ENCODE measurements around the gene NSRP1.
"Not testable (repeated sequence)": the region's sequence is repeated elsewhere in the genome, so short reads cannot be mapped to it uniquely, and the experiment has no call there.

NSRP1 gene

DNA sequence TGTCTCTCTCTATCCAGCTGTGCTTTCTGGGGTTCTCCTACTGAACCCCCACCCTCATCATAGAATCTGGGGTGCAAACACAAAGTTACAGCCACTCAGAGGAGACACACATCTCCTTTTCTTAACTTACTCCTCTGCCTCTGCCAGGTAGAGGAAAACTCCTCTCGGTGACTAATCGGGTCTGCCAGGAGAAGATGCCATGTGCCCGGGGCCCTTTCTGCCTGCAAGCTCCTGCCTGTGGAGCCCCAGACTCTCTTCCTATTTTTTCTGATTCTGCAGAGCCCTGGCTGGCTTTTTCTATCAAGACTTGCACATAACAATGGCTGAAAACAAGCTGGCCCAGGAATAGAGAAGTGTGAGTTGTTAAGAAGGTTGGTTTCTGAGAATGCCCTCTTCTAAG, 108.5 kb downstream of the NSRP1 start:
- no peak for DNase-seq

DNA sequence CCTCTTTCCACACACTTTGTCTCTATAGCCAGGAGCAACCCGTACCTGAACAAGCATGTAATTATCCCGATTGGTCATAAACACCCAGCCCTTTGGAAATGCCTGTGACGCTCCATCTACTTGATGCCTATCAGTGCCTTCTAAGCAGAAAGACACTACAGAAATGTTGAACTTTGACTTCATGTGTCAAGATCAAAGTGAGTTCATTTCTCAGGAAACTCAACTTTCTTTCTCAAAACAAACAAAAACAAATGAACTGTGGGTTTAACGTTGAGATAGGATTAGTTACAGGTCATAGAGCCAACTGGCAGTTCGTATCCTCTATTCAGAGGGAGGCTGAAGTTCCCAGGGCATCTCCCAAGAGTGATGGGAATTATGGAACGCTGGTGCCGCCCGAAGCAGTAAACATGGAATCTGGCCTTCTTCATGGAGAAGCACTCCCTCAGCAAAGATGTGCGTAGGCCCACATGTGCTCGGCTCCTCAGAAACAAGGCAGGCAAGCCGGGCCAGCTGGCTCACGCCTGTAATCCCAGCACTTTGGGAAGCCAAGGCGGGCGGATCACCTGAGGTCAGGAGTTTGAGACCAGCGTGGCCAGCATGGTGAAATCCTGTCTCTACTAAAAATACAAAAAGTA, 109.4 kb downstream of the NSRP1 start:
- no peak for DNase-seq

DNA sequence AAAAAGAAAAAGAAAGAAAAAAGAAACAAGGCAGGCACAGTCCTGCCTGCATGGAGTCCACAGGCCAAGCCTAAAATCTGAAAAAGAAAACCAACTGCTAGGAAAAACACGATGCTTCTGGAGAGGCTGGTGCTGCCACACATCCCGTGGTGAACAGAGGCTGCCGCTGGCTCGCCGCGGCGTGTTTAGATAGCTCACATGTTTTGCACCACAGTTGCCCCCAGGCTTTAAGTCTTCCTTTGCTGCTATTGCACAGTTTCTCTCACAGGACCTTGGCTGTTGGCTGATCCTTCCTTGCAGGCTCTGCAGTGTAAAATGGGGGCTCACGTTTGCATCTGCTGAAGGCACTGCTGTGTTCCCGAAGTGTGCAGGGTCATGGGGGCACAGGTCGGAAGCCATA, 110.3 kb downstream of the NSRP1 start:
- no peak for DNase-seq

DNA sequence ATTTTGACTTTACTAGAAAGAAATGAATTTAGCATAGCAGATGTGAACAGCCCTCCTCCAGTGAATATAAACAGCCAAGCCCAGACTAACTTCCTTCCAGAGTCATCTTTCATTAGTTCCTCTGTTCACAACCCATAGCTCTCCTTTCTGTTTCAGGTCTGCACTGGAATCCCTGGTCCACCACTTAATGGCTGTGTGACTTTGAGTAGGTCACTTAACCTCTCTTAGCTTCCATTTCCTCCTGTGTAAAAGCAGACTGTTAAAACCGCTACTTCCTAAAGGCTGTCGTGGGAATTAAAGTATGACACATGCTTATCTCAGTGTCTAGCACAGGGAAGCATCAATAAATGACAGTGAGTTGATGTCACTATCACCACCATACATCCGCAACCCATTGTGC, 111.4 kb downstream of the NSRP1 start:
- no peak for DNase-seq

DNA sequence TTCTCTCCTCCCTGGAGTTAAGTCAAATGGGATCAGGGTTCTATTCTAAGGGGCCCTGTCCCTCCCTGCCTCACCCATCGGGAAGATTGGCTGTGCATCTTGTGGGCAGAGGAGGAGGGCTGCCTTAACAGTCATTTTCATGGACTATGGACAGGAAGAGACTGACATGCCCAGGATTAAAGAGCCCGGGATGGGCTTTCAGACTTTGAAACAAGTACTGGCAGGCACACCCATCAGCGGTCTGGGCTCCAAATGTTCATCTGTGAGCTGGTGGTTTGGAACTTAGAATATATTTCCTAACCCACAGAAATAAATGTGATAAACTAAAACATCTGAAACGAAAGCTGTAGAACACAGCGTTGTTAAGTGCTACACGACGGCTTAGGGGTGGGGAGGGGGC, 112.4 kb downstream of the NSRP1 start:
- DNase-seq = no peak

DNA sequence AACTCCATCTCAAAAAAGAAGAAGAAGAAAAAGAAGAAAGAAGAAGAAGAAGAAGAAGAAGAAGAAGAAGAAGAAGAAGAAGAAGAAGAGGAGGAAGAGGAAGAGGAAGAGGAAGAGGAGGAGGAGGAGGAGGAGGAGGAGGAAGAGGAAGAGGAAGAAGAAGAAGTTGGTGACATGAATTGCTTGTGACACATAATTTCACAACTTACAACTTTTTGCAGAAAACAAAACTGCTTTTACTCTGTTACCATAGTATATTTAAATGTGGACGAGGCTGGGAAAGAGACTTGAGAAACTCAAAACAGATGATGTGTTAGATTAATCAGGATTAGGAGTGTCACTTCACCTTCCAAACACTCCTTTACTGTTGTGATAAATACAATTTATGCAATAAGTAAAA, 113.4 kb downstream of the NSRP1 start:
- DNase-seq = not testable (repeated sequence)

DNA sequence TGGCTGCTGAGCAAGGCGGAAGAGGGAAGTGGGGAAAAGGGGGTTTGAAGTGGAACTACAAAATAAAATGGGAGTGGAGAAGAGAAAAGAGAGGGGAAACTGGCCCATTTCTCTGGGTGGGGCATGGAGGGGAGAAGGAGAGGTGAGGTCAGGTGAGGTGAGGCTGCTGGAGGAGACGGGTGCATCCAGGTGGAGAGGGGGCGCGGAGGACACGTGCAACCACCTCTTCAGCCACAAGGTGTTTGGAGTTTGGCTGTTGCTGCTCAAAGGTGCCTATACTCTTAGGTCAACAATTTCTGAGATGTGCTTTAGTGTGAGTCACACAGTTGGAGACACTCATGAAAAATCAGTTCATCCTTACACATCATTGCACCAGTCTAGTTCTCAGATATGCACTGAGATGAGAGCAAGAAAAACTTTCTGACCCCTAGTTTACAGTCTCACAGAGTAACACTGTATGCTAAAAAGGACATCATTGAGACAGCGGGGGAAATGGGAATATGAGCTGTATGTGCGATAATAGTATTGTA, 114.0 kb downstream of the NSRP1 start:
- DNase-seq = no peak

DNA sequence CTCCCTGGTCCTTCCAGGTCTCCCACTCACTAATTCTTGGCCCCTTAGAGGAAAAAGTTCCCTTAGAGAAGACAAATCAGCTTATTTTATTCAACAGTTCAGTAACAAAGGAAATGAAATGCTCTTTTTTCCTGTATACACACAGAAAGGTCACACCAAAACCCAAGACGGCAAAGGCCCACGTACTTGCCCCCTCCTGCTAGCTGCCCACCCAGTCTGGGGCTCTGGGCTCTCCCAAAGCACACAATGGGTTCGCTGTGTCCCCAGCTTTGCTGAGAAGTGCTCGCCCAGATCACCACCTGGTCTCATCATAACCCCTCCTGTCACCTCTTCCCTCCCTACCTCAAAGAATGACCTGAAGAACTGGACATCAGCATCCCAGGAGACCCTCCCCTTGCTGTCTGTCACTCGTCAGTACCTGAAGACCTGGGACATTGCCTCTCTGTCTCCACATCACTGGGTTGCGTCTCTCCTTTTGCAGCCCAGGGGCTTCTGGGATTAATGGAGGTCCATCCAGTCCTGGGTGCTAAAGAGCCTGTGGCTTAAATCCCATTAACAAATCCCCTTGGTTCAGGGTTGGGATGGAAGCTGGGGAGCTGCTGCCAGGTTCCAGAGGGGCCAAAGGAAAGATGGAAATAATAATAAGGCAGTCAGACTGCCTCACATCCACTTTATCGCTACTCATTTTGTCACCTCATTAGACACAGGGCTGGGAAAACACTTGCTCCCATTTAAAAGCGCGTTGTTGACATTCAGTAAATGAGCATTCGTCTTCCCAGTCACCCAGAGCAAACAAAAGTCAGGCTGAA, 115.6 kb downstream of the NSRP1 start:
- no peak for DNase-seq

DNA sequence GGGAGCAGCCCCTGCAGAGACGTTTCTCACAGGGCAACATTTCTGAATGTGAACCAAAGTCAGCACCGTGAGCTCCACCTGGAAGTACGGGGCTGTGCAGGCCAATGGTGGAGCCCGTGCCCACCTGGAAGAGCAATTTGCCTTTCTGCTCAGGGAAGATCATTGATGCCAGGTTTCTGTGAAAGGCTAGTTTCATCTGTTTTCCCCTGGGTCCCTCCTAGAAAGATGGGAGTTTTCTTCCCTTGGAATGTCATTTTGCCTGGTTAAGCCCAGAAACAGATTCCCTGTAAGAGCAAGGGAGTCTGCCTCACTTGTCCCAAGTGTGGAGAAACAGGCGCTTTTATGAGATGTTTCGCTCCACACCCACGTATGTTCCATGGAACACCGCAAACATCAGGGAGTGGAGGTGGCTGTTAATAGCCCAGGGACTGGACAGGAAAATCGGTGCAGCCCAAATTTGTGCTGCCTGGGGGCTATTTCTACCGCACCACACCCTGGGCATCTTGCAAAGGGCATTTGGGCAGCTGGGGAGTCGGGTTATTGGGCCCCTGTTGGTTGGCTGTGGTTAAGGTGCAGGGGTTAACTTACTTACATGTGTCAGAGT, 116.3 kb downstream of the NSRP1 start:
- no peak for DNase-seq

DNA sequence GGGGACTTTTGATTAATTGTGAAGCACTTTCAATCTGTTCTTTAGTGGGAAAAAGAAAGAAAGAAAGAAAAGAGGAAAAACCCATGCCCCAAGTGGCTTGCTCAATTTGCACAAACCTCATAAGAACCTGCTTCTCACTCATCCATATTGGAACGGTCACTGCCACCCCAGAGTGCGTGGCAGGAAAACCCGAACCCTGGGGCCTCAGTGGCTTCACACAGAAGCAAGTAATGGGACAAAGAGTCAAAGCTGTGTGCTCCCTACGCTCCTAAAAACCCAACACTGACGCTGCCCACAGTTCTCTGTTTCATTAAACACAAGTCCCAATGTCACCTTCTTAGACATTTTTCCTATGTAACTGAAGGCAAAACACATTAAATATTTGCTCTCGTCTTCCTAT, 117.7 kb downstream of the NSRP1 start:
- no peak for DNase-seq

DNA sequence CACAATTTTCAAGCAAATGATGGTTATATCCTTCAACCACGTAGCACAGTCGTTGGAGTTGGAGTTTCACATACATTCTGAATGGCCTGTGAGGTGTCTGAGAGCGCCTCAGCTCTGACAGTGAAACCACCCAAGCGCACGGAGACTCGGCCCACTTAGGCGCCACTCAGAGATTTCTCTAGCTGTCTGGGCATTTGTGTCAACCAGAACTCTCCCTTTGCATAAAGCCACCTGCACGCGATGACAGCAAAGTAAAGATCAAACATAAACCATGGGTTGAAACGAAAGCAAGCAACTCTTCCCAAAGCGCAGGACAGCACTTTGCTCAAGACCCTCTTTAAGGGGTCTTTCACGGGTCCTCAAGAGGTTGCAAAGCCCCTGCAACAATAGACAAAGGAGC, 118.3 kb downstream of the NSRP1 start:
- DNase-seq = no peak

DNA sequence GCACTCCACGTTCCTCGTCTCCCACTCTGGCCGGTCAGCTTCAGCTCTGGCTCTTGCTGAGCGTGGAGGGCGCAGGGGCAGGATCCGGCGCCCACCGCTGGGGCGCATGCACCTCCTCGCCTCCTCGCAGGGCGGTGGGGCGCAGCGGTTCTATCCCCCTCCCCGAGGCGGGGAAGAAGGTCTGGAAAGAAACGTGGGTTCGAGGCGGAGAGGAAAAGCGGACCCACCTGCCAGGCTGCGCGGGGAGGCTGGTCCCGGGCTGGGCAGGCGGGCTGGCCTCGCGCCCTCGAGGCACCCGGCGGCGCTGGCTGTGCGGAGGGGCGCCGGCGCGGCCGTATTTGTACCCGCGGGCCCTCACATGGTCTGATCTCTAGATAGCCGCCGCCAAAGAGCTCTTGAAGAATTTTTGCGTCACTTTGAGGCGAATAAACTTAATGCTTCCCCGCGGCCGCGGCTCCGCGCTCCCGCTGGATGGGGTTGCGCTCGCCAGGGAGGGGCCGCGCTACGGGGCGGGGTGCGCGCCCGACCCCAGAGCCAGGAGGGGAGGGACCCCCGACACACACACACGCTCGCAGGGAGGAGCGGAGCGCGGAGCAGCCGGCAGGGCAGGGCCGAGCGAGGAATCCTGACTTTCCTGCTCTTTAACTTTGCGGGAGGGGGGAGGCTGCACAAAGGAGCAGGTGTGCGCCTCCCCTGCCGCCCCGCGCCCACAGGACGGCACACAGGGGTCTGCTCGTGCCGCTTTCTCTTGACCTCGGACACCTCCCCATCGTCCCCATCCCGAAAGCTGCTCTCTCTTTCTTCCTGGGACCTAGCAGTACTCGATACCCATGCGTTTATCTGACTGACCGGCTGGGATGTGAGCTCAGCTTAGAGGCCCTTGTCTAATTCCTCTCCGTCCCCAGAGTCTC, 119.0 kb downstream of the NSRP1 start, which contains the start of gene SLC6A4:
TSS of gene SLC6A4 (minus strand) at position 312 of the 911 bp plus-strand sequence. CDS start 13,739 bp downstream, outside the sequence.
- DNase-seq = no peak

Measured in femur (tissue), 1 donor.